ENCODE results near the gene USP20.

The USP20 gene

GRCh38 chr9:129854588-129855110 is 19.4 kb downstream of the USP20 start:
- DNase-seq (ENCODE audit: low read depth in 2 of 2) = no peak

DNA sequence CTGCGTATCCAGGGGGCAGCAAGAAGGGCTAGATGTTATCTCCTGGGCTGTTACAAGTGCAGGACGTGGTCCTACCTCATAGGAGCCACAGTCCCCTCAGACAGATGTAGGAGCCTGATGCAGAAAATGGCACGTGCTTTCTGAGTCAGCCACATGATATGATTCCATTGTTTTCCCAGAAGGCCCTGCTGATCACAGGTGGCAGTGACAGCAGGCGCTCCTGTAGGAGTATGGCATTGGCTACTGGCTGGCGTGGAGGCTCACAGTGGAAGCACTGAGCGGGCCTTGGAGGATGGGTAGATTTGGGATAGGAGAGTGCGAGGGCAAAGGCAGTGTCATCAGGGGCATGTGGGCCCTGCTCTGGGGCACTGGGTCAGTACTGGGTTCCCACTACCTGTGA is 21.9 kb downstream of the USP20 start:
- DNase-seq (ENCODE audit: low read depth in 2 of 2) = no peak

DNA sequence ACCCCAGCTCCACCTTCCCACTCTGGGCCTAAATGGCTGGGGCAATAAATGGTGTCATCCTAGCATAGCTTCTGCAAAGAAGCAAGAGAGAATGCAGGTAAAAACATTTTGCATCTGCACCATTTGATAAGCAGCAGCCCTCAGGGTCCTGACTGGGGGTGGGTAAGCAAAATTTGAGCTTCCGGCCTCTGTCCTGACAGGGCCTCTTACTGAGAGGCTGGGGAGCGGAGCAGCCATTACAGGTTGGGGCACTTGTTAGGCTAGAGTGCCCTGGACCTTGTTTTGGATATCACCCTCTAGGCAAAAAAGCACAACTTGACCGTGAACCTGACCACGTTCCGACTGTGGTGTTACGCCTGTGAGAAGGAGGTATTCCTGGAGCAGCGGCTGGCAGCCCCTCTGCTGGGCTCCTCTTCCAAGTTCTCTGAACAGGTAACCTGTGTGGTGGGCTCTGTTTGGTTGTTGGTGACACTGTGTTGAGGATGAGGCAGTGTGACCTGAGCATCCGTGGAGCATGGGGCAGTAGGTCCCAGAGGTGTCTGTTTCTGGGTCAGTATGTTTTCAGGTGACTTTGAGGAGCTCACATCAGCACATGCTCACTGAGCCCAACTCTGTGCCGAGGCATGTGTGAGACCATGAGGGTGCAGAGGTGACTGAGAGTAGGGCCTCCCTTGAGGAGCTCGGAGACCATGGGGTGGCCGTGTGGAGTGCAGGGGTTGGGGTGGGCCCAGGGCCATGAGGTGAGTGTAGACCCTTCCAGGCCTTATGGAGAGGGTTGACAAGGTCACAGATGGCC is 23.1 kb downstream of the USP20 start:
- no peak for DNase-seq (ENCODE audit: low read depth in 2 of 2)

GRCh38 chr9:129860653-129861446 is 25.6 kb downstream of the USP20 start:
- no peak for DNase-seq (ENCODE audit: low read depth in 2 of 2)

- no peak for DNase-seq (ENCODE audit: low read depth in 2 of 2)
These were observed 26.2 kb downstream of the USP20 start for GRCh38 chr9:129861447-129861827.

DNA sequence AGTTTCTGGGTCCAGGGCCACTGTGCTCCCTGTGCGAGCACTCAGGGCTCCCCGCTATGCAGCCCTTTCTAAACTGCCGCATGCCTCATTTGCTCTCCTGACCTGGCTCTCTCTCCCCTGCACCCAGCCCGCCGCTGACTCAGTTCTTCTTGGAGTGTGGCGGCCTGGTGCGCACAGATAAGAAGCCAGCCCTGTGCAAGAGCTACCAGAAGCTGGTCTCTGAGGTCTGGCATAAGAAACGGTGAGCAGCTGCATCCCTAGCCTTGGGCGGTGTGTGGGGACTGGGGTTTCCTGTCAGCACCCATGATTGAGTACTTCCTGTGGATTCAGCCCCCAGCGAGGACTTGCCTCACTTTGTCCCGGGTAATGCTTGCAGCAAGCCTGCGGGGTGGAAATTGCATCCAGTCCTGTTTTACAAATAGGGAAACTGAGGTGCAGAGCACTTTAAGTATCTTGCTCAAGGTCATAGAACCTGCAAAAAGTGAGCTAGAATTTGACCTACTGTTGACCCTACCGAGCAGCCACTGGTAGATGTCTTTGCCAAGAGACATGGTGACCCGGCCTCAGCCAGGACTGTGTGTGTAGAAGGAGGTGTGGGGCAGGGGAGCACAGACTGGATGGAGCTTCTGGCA is 27.9 kb downstream of the USP20 start:
- peak; percentile 54 to 55 for DNase-seq (ENCODE audit: low read depth in 2 of 2)

DNA sequence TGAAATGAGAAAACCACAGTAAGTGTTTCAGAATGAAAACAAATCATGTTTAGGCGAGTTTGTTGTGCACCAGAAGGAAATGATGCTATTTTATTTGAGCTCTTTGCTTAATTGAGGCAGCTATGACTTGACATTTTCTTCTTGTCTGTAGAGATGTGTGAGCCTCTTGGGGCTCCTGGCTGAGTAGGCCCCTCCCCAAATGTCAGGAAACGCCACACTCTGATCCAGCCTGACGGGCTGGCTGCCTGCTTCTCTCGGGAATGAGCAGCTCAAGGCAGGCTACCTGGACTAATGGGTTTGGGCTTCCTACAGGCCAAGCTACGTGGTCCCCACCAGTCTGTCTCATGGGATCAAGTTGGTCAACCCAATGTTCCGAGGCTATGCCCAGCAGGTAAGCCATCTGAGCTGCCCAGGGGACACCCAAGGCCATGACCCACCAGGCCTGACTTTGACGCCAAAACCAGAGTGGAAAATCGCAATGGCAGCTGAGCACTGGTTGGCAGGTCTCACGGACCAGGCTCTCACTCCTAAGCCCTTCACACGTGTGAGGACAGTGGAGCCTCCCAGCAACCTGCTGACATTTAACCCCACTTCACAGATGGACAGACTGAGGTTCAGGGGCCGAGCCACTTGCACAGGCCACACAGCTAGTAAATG is 29.9 kb downstream of the USP20 start:
- no peak for DNase-seq (ENCODE audit: low read depth in 2 of 2)

DNA sequence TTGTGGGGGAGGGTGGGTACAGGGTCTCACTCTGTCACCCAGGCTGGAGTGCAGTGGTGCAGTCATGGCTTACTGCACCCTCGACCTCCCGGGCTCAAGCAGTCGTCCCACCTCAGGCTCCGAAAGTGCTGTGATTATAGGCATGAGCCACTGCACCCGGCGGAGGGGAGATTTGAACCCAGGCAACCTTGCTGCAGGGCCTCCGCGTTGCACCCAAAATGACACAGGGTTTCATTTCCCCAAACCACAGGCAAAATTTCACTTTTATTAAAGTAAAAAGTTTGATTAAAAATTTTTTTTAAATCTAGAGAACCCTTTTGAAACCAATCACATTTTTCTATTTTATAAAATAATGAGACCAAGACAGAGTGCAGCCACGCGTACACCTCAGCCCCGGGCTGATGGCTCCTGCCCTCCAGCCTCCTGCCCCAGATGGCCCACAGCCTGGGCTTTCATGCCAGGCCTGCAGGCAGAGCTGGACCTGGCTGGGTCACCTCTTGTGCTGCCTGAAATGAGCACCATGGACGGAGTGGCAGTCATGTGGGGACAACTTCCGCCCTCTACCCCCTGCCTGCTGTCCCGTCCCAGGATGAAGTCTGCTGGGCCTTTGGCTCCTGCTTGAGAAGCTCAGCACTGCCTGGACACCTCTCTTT is 30.5 kb downstream of the USP20 start:
- DNase-seq (ENCODE audit: low read depth in 2 of 2) = no peak

GRCh38 chr9:129866394-129867135 is 31.3 kb downstream of the USP20 start:
- no peak for DNase-seq (ENCODE audit: low read depth in 2 of 2)

GRCh38 chr9:129867136-129868022 is 32.1 kb downstream of the USP20 start:
- DNase-seq (ENCODE audit: low read depth in 2 of 2) = no peak

- no peak for DNase-seq (ENCODE audit: low read depth in 2 of 2)
These were observed 33.0 kb downstream of the USP20 start for GRCh38 chr9:129868023-129868871.

DNA sequence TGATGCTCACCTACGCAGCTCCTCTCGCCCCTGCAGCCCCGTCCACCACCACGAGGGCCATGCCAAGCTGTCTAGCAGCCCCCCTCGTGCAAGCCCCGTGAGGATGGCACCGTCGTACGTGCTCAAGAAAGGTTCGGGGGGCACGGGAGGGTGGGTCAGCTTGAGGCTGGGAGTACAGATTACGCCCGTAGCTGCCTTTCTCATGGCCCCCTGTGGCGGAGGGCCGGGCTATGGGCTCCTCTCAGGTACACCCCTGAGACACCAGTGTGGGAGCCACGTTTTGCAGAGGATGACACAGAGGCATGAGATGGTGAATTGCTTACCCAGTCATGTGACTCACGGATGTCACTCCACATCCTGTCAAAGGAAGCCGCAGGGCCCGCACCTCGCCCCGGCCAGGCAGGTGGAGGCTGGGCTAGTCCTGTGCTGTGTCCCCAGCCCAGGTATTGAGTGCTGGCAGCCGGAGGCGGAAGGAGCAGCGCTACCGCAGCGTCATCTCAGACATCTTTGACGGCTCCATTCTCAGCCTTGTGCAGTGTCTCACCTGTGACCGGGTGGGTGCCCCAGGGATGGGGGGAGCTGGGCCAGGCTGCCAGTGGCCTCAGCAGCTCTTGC is 33.7 kb downstream of the USP20 start:
- no peak for DNase-seq (ENCODE audit: low read depth in 2 of 2)

- DNase-seq (ENCODE audit: low read depth in 2 of 2) = no peak
These were observed 34.6 kb downstream of the USP20 start for GRCh38 chr9:129869585-129870501.

DNA sequence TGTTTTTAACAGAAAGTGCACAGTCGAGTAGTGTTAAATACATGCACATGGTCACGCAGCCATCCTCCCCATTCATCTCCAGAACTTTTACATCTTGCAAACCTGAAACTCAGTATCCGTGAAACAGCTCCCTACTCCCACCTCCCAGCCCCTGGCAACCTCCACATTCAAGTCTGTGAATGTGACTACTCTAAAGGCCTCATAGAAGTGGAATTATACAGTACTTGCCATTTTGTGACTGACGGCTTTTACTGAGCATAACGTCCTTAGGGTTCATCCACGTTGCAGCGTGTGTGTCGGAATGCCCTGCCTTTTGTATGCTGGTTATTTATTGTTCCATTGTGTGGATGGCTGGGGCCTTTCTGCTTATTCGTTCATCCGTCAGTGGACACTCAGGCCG is 35.8 kb downstream of the USP20 start:
- no peak for DNase-seq (ENCODE audit: low read depth in 2 of 2)

DNA sequence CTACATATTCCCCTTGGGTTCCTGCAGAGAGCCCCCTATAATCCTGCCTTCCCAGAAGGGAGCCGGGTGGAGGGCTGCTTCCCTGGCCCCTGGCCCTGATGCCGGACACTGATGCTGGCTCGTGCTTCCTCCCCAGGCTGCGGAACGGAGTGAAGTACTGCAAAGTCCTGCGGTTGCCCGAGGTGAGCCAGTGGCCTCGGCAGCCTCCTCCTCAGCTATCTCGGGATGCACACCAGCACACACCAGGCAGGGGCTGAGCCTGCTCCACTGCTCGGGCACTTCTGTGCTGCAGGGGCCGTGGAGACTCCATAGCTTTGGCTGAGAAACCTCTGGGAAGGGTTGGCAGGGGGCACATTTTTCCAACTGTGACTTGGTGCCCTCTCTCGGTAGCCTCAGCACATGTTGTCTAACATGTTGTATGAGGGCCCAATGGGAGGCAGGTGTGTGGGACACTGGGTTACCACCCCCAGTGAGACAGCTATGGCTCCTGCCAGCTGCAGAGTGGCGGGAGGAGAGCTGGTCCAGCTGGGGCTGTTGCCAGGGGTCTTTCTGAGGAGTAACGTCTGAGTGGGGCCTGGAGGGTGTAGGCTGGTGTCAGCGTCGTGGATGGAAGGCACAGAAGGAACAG is 38.4 kb downstream of the USP20 start:
- DNase-seq (ENCODE audit: low read depth in 2 of 2) = no peak

DNA sequence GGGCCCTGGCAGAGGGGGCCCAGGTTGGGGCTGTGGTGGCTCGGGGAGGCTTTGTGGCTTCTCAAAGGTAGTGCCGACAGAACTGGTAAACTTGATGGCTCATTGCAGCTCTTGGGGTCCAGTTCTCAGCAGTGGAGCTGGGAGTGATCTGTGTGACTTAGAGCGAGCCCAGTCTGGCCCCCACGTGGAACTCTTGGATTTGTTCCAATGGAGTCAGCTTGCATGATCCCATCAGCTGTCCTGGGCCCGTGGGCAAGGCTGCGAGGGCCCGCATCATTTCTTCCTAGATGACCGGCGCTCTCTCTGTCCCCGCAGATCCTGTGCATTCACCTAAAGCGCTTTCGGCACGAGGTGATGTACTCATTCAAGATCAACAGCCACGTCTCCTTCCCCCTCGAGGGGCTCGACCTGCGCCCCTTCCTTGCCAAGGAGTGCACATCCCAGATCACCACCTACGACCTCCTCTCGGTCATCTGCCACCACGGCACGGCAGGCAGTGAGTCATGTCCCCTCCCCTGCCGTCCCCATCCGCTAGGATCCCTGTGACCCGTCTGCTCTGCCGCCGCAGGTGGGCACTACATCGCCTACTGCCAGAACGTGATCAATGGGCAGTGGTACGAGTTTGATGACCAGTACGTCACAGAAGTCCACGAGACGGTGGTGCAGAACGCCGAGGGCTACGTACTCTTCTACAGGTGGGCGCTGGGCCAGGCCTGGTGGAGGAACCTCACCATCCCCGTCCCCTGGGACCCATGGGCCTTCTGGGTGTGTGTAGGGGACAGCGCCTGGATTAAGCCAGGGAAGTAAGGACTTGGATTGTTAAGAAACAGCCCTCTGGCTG is 39.2 kb downstream of the USP20 start:
- no peak for DNase-seq (ENCODE audit: low read depth in 2 of 2)
